ENCODE measurements around the gene JARID2. TPM values are rescaled to one million over a fixed set of nuclear protein-coding genes. Genes with fewer than 3 reads are reported as not detected.
A peak's percentile ranks its signal among the peaks of the same experiment; 100 is the strongest.

The JARID2 gene
- total and polyA plus RNA-seq, 10 of the 15 experiments (the other 5 are each of a cell fraction or from before 2014, with no cell fraction given), result 4.2 to 21.6 (median 11.7) TPM

DNA sequence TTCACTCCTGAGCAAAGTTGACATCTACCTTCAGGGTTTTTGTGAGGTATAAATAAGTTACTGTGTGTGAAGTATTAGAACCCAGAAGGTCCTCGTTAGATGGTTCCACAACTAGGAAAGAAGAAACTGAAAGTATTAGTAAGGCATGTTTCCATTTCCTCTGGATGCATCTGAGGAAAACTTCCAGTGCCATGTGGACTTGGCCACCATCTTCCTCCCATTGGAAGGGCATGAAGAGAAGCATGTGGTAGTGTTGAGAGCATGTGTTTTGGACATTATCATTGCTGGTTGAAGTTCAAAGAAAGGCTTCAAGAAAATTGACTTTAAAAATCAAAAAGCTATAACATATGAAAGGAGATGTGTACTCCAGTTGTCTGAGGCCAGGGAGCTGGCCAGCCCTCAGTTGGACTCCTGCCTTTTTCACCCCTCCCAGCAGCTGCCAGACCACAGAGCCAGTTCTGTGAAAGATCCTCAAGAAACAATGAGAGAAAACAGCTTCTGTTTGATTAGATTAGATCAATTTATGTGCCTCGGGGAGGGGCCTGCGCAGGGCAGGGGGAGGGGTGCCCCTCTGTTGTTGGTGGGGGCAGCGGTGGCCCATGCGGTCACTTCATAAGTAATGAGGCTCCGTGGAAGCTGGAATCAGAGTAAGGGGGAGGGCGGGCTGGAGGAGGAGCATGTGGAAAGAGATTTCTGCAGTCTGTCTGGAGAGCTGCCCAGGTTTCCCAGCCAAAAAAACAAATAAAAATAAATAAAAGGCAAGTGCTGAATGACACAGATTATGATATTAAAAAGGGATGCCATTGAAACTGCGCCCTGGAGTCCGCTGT is 154.0 kb downstream of the JARID2 start:
- CTCF ChIA-PET, result interaction anchor here (0.6 to 2.4 kb wide), 8 partner anchors 9 to 70 kb away, joined by 3 to 9 read pairs (median 4); no protein-coding TSS in a partner anchor
- Histone ChIP-seq H3K36me3 (ENCODE audit: control insufficient read depth in 2 of 2, insufficient read depth in 2 of 2, low read length in 1 of 2) (no peaks in the 10 kb centered on the region; a peak in 1 of 4 replicates), H3K4me3 (peak overlapping the region; percentile 5; the same call in 1 of the 2 replicates), H3K4me1 (ENCODE audit: control insufficient read depth, insufficient read depth, low read length) (peaks cover 23% of the 10 kb centered on the region), H3K27me3 (replicated peaks in 1 of 2; ENCODE audit: control insufficient read depth in 2 of 2, insufficient read depth in 2 of 2, low read length in 1 of 2) (no peaks in the 10 kb centered on the region), H3K9me3 (replicated peaks; ENCODE audit: control insufficient read depth, insufficient read depth, low read length) (no peaks in the 10 kb centered on the region), H3K4me2 (ENCODE audit: control insufficient read depth, insufficient read depth) (no peak overlapping the region; the same call in 1 of the 2 replicates), H2AFZ (ENCODE audit: control insufficient read depth, low read depth, low read length) (no peak overlapping the region), H4K20me1 (ENCODE audit: control insufficient read depth, insufficient read depth) (no peaks in the 10 kb centered on the region), H3K9ac (ENCODE audit: control insufficient read depth, insufficient read depth, low read length) (no peak overlapping the region), H3K27ac (ENCODE audit: control insufficient read depth, insufficient read depth) (no peak overlapping the region), H3K79me2 (ENCODE audit: control insufficient read depth, insufficient read depth, low read length) (peaks cover 87% of the 10 kb centered on the region)
- ATAC-seq (no peak), FAIRE-seq (no peak), DNase-seq (ENCODE audit: low read depth, low spot score) (no peak)
- RAD21 ChIA-PET (ENCODE audit: unreplicated experiment), result interaction anchor here (0.8 to 3.2 kb wide), 7 partner anchors 8 to 150 kb away, joined by 3 to 17 read pairs (median 8); no protein-coding TSS in a partner anchor
- in situ Hi-C loops (cut with MboI) (no loop called here), intact Hi-C loops (cut with micrococcal nuclease; ENCODE audit: unreplicated experiment) (no loop called here)
- POLR2A ChIA-PET, result interaction anchor here (0.9 to 2.8 kb wide), 3 partner anchors 13 to 66 kb away, joined by 3 to 11 read pairs (median 5); no protein-coding TSS in a partner anchor
- WGBS (ENCODE audit: insufficient coverage, insufficient replicate concordance, low lambda C conversion rate, missing lambda C conversion rate), result 72% methylated on average over 9 of the region's 9 CpGs
- SMC1A ChIA-PET (ENCODE audit: uncharacterized antibody, unreplicated experiment), result interaction anchor here (0.6 to 7.4 kb wide), 11 partner anchors 10 to 407 kb away, joined by 3 to 111 read pairs (median 4); no protein-coding TSS in a partner anchor
- no TSS peak for BruUV-seq (replicated peaks)
- TF ChIP-seq GABPA (IDR thresholded peaks at IDR 0.05; ENCODE audit: low read depth) (no peak), EP300 (IDR thresholded peaks at IDR 0.05; ENCODE audit: borderline replicate concordance in 1 of 2, control insufficient read depth in 1 of 2, low read depth in 2 of 2, low read length in 2 of 2) (no peak), CEBPB (IDR thresholded peaks at IDR 0.05; ENCODE audit: borderline replicate concordance in 1 of 2, low read depth in 2 of 2, low read length in 2 of 2) (no peak), HDAC2 (IDR thresholded peaks at IDR 0.05) (no peak), YBX1 (IDR thresholded peaks at IDR 0.05) (no peak), ZNF384 (IDR thresholded peaks at IDR 0.05; ENCODE audit: borderline replicate concordance, low read depth, low read length) (no peak), MTA2 (IDR thresholded peaks at IDR 0.05; ENCODE audit: low read depth) (no peak), IRF4 (IDR thresholded peaks at IDR 0.05; ENCODE audit: low read depth, low read length) (no peak), IKZF2 (IDR thresholded peaks at IDR 0.05) (0 out of 4 replicates have a peak, but pooled peaks of 1 of the 2 experiments have one; percentile 12), KLF5 (IDR thresholded peaks at IDR 0.05; ENCODE audit: partially characterized antibody) (no peak), PAX8 (IDR thresholded peaks at IDR 0.05) (no peak), EED (IDR thresholded peaks at IDR 0.05; ENCODE audit: low read depth) (peak; percentile 33; the same call in 1 of the 2 replicates), ATF7 (IDR thresholded peaks at IDR 0.05; ENCODE audit: low read depth) (no peak), CBX3 (IDR thresholded peaks at IDR 0.05; ENCODE audit: borderline replicate concordance, low read depth) (no peak)
- TF ChIP-seq, protein P1, sequence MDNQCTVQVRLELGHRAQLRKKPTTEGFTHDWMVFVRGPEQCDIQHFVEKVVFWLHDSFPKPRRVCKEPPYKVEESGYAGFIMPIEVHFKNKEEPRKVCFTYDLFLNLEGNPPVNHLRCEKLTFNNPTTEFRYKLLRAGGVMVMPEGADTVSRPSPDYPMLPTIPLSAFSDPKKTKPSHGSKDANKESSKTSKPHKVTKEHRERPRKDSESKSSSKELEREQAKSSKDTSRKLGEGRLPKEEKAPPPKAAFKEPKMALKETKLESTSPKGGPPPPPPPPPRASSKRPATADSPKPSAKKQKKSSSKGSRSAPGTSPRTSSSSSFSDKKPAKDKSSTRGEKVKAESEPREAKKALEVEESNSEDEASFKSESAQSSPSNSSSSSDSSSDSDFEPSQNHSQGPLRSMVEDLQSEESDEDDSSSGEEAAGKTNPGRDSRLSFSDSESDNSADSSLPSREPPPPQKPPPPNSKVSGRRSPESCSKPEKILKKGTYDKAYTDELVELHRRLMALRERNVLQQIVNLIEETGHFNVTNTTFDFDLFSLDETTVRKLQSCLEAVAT (IDR thresholded peaks at IDR 0.05), result no peak
- TF ChIP-seq, protein P2, sequence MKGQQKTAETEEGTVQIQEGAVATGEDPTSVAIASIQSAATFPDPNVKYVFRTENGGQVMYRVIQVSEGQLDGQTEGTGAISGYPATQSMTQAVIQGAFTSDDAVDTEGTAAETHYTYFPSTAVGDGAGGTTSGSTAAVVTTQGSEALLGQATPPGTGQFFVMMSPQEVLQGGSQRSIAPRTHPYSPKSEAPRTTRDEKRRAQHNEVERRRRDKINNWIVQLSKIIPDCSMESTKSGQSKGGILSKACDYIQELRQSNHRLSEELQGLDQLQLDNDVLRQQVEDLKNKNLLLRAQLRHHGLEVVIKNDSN (IDR thresholded peaks at IDR 0.05; ENCODE audit: borderline replicate concordance, extremely low read length, insufficient read depth, low read depth, low read length), result no peak
- TF ChIP-seq, protein P3, sequence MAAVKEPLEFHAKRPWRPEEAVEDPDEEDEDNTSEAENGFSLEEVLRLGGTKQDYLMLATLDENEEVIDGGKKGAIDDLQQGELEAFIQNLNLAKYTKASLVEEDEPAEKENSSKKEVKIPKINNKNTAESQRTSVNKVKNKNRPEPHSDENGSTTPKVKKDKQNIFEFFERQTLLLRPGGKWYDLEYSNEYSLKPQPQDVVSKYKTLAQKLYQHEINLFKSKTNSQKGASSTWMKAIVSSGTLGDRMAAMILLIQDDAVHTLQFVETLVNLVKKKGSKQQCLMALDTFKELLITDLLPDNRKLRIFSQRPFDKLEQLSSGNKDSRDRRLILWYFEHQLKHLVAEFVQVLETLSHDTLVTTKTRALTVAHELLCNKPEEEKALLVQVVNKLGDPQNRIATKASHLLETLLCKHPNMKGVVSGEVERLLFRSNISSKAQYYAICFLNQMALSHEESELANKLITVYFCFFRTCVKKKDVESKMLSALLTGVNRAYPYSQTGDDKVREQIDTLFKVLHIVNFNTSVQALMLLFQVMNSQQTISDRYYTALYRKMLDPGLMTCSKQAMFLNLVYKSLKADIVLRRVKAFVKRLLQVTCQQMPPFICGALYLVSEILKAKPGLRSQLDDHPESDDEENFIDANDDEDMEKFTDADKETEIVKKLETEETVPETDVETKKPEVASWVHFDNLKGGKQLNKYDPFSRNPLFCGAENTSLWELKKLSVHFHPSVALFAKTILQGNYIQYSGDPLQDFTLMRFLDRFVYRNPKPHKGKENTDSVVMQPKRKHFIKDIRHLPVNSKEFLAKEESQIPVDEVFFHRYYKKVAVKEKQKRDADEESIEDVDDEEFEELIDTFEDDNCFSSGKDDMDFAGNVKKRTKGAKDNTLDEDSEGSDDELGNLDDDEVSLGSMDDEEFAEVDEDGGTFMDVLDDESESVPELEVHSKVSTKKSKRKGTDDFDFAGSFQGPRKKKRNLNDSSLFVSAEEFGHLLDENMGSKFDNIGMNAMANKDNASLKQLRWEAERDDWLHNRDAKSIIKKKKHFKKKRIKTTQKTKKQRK (IDR thresholded peaks at IDR 0.05; ENCODE audit: low read depth, low read length), result no peak
